Measurements from ENCODE around the gene SLC7A9.
A peak's percentile ranks its signal among the peaks of the same experiment; 100 is the strongest.
"Not testable (repeated sequence)": the region's sequence is repeated elsewhere in the genome, so short reads cannot be mapped to it uniquely, and the experiment has no call there.

Gene SLC7A9

GRCh38 chr19:32881766-32882165 is 12.2 kb upstream of the SLC7A9 start:
- DNase-seq (ENCODE audit: low spot score), result no peak

- no peak for DNase-seq (ENCODE audit: low spot score)
Measured at GRCh38 chr19:32880622-32881021, 11.1 kb upstream of the SLC7A9 start.

GRCh38 chr19:32879741-32880140 is 10.2 kb upstream of the SLC7A9 start:
- no peak for DNase-seq (ENCODE audit: low spot score)

GRCh38 chr19:32878988-32879387 is 9.4 kb upstream of the SLC7A9 start:
- no peak for DNase-seq (ENCODE audit: low spot score)

GRCh38 chr19:32877977-32878745 is 8.6 kb upstream of the SLC7A9 start:
- no peak for DNase-seq (ENCODE audit: low spot score)

- no peak for DNase-seq (ENCODE audit: low spot score)
Measured at GRCh38 chr19:32877323-32877912, 7.9 kb upstream of the SLC7A9 start.

- DNase-seq (ENCODE audit: low spot score), result no peak
Measured at GRCh38 chr19:32876919-32877285, 7.3 kb upstream of the SLC7A9 start.

- no peak for DNase-seq (ENCODE audit: low spot score)
Measured at GRCh38 chr19:32876236-32876918, 6.8 kb upstream of the SLC7A9 start.

- no peak for DNase-seq (ENCODE audit: low spot score)
Measured at GRCh38 chr19:32875428-32875827, 5.9 kb upstream of the SLC7A9 start.

- DNase-seq (ENCODE audit: low spot score), result no peak
Measured at GRCh38 chr19:32874605-32875004, 5.0 kb upstream of the SLC7A9 start.

GRCh38 chr19:32873247-32873959 is 3.8 kb upstream of the SLC7A9 start:
- no peak for DNase-seq (ENCODE audit: low spot score)

- DNase-seq (ENCODE audit: low spot score), result no peak
Measured at GRCh38 chr19:32872391-32872790, 2.8 kb upstream of the SLC7A9 start.

- DNase-seq (ENCODE audit: low spot score), result peak; percentile 46
Measured at GRCh38 chr19:32870981-32871451, 1.4 kb upstream of the SLC7A9 start.

GRCh38 chr19:32869966-32870573 is 503 bp upstream of the SLC7A9 start:
- no peak for DNase-seq (ENCODE audit: low spot score)

GRCh38 chr19:32868206-32868950 is 1.2 kb downstream of the SLC7A9 start:
- DNase-seq (ENCODE audit: low spot score), result no peak

GRCh38 chr19:32867436-32867835 is 2.1 kb downstream of the SLC7A9 start:
- DNase-seq (ENCODE audit: low spot score), result not testable (repeated sequence)

GRCh38 chr19:32866564-32867265 is 2.9 kb downstream of the SLC7A9 start:
- no peak for DNase-seq (ENCODE audit: low spot score)

- no peak for DNase-seq (ENCODE audit: low spot score)
Measured at GRCh38 chr19:32866061-32866460, 3.5 kb downstream of the SLC7A9 start.

GRCh38 chr19:32865326-32865725 is 4.2 kb downstream of the SLC7A9 start:
- DNase-seq (ENCODE audit: low spot score), result no peak

GRCh38 chr19:32864318-32865007 is 5.1 kb downstream of the SLC7A9 start:
- DNase-seq (ENCODE audit: low spot score), result no peak
